ENCODE data around the gene TLR3.
"Not testable (repeated sequence)": the region's sequence is repeated elsewhere in the genome, so short reads cannot be mapped to it uniquely, and the experiment has no call there.

TLR3 gene

GRCh38 chr4:186039697-186040096 is 29.3 kb upstream of the TLR3 start:
- TF ChIP-seq CTCF (IDR thresholded peaks at IDR 0.05; ENCODE audit: low read depth, low read length) (no peak), MYC (IDR thresholded peaks at IDR 0.05; ENCODE audit: low read depth, low read length) (no peak), POLR2A (IDR thresholded peaks at IDR 0.05; ENCODE audit: extremely low read depth, insufficient read length) (no peak), MAX (IDR thresholded peaks at IDR 0.05; ENCODE audit: low read depth, low read length) (no peak)
- H3K4me3 ChIP-seq (ENCODE audit: low read depth, low read length), result no peak overlapping the region
- DNase-seq (ENCODE audit: low read depth), result no peak

GRCh38 chr4:186040316-186040715 is 28.6 kb upstream of the TLR3 start:
- TF ChIP-seq CTCF (IDR thresholded peaks at IDR 0.05; ENCODE audit: low read depth, low read length) (no peak), POLR2A (IDR thresholded peaks at IDR 0.05; ENCODE audit: extremely low read depth, insufficient read length) (no peak), MAX (IDR thresholded peaks at IDR 0.05; ENCODE audit: low read depth, low read length) (no peak), MYC (IDR thresholded peaks at IDR 0.05; ENCODE audit: low read depth, low read length) (no peak)
- no peak for DNase-seq (ENCODE audit: low read depth)
- H3K4me3 ChIP-seq (ENCODE audit: low read depth, low read length), result no peak overlapping the region

GRCh38 chr4:186047501-186047900 is 21.5 kb upstream of the TLR3 start:
- not testable (repeated sequence) for DNase-seq (ENCODE audit: low read depth); H3K4me3 ChIP-seq (ENCODE audit: low read depth, low read length)

- DNase-seq (ENCODE audit: low read depth); H3K4me3 ChIP-seq (ENCODE audit: low read depth, low read length): not testable (repeated sequence)
These were observed 18.8 kb upstream of the TLR3 start for GRCh38 chr4:186050135-186050534.

GRCh38 chr4:186051096-186051495 is 17.9 kb upstream of the TLR3 start:
- DNase-seq (ENCODE audit: low read depth), result no peak
- TF ChIP-seq MYC (IDR thresholded peaks at IDR 0.05; ENCODE audit: low read depth, low read length) (no peak), MAX (IDR thresholded peaks at IDR 0.05; ENCODE audit: low read depth, low read length) (no peak), CTCF (IDR thresholded peaks at IDR 0.05; ENCODE audit: low read depth, low read length) (no peak), POLR2A (IDR thresholded peaks at IDR 0.05; ENCODE audit: extremely low read depth, insufficient read length) (no peak)
- H3K4me3 ChIP-seq (ENCODE audit: low read depth, low read length), result no peak overlapping the region

GRCh38 chr4:186058253-186058979 is 10.5 kb upstream of the TLR3 start:
- H3K4me3 ChIP-seq (ENCODE audit: low read depth, low read length), result no peak overlapping the region
- peak; percentile 41 for DNase-seq (ENCODE audit: low read depth)
- no peak for TF ChIP-seq MYC (IDR thresholded peaks at IDR 0.05; ENCODE audit: low read depth, low read length)
- no peak for TF ChIP-seq POLR2A (IDR thresholded peaks at IDR 0.05; ENCODE audit: extremely low read depth, insufficient read length)
- TF ChIP-seq CTCF (IDR thresholded peaks at IDR 0.05; ENCODE audit: low read depth, low read length), result no peak
- TF ChIP-seq MAX (IDR thresholded peaks at IDR 0.05; ENCODE audit: low read depth, low read length), result no peak

- TF ChIP-seq MAX (IDR thresholded peaks at IDR 0.05; ENCODE audit: low read depth, low read length), result no peak
- TF ChIP-seq POLR2A (IDR thresholded peaks at IDR 0.05; ENCODE audit: extremely low read depth, insufficient read length), result no peak
- no peak for TF ChIP-seq CTCF (IDR thresholded peaks at IDR 0.05; ENCODE audit: low read depth, low read length)
- no peak for TF ChIP-seq MYC (IDR thresholded peaks at IDR 0.05; ENCODE audit: low read depth, low read length)
- H3K4me3 ChIP-seq (ENCODE audit: low read depth, low read length), result no peak overlapping the region
- no peak for DNase-seq (ENCODE audit: low read depth)
These were observed 10.0 kb upstream of the TLR3 start for GRCh38 chr4:186058980-186059316.

Data from NB4 (cell line).